B cell (primary cell): Measurements from ENCODE around the gene NPC2. TPM values are rescaled to one million over a fixed set of nuclear protein-coding genes. Genes with fewer than 3 reads are reported as not detected.

ENCODE experiments used
- ATAC-seq: fragments of 200-7000 bp; cut with Tn5 transposase; one replicate; pipeline ENCODE4 v1.10.0; 2021; ENCODE audit warnings: low read depth, mild to moderate bottlenecking, moderate number of reproducible peaks, moderate library complexity
- CTCF ChIA-PET: fragments of 350-600 bp; sonication (Branson Sonifier 250); formaldehyde crosslinking; loops from one replicate; lab custom pipeline; 2021; ENCODE audit warnings: antibody characterized with exemption, inconsistent platforms; lab: Charles Lee
- POLR2A ChIA-PET: fragments of 350-600 bp; sonication (Branson Sonifier 250); formaldehyde crosslinking; loops from one replicate; lab custom pipeline; 2021; ENCODE audit warnings: antibody characterized with exemption; lab: Charles Lee
- DNase-seq: peaks from one replicate; pipeline ENCODE4 v3.0.0; 2013
- H2AFZ ChIP-seq: 2 replicates; pipeline ENCODE4 v1.6.1; 2012; ENCODE audit warnings: mild to moderate bottlenecking, low read depth, low read length; ENCODE audit not compliant: insufficient read depth, poor library complexity, severe bottlenecking
- H3K27ac ChIP-seq, 2 donors: 1 replicate in 1 of 2; 2 replicates in 1 of 2; pipeline ENCODE4 v1.5.1; 2012 to 2013; ENCODE audit warnings: low read length in 2 of 2, mild to moderate bottlenecking in 2 of 2, moderate library complexity in 1 of 2
- H3K27me3 ChIP-seq, 4 experiments: fragments of 200-600 bp in 1 of 4; sonication (generic) in 1 of 4; replicated peaks in 1 of 4; 1 replicate in 2 of 4; 2 replicates in 2 of 4; pipeline versions ENCODE4 v1.6.1 to v1.7.0; 2013 to 2016; ENCODE audit warnings: low read length in 3 of 4, mild to moderate bottlenecking in 2 of 4, mixed read lengths in 1 of 4, moderate library complexity in 1 of 4; ENCODE audit not compliant: insufficient read depth in 4 of 4, control insufficient read depth in 3 of 4; ENCODE audit errors: control extremely low read depth in 1 of 4
- H3K36me3 ChIP-seq, 2 experiments: replicated peaks in 1 of 2; 1 replicate in 1 of 2; 2 replicates in 1 of 2; pipeline versions ENCODE4 v1.6.1 to v1.7.1; 2013; ENCODE audit warnings: low read length in 1 of 2; ENCODE audit not compliant: insufficient read depth in 2 of 2, control insufficient read depth in 1 of 2; ENCODE audit errors: control extremely low read depth in 1 of 2, extremely low read depth in 1 of 2
- H3K4me1 ChIP-seq, 2 donors: fragments of 200-600 bp in 1 of 2; sonication (generic) in 1 of 2; 1 replicate in 1 of 2; 2 replicates in 1 of 2; pipeline versions ENCODE4 v1.5.1 to v1.6.1; 2013 to 2017; ENCODE audit warnings: low read length in 2 of 2; ENCODE audit not compliant: control insufficient read depth in 2 of 2, insufficient read depth in 2 of 2
- H3K4me2 ChIP-seq: replicated peaks from 2 replicates; pipeline ENCODE3; 2012; ENCODE audit warnings: mild to moderate bottlenecking, low read depth, low read length; ENCODE audit not compliant: poor library complexity, severe bottlenecking
- H3K4me3 ChIP-seq, 5 experiments: fragments of 200-600 bp in 1 of 5; sonication (generic) in 1 of 5; 1 replicate in 3 of 5; 2 replicates in 2 of 5; pipeline versions ENCODE4 v1.5.1 to v1.7.0; 2011 to 2016; ENCODE audit warnings: low read length in 4 of 5, mild to moderate bottlenecking in 4 of 5, low read depth in 2 of 5, control low read depth in 1 of 5, moderate library complexity in 1 of 5; ENCODE audit not compliant: insufficient read depth in 1 of 5; ENCODE audit errors: control extremely low read depth in 1 of 5, extremely low read depth in 1 of 5
- H3K79me2 ChIP-seq: fragments of 200-600 bp; sonication (generic); one replicate; pipeline ENCODE4 v1.6.0; 2016; ENCODE audit warnings: low read length; ENCODE audit not compliant: control insufficient read depth, insufficient read depth
- H3K9ac ChIP-seq: fragments of 200-600 bp; sonication (generic); 2 replicates; pipeline ENCODE4 v1.6.1; 2017; ENCODE audit warnings: mild to moderate bottlenecking, low read length, moderate library complexity
- H3K9me3 ChIP-seq, 3 donors: one replicate each; pipeline versions ENCODE4 v1.6.1 to v1.7.1; 2013; ENCODE audit warnings: low read length in 2 of 3; ENCODE audit not compliant: control insufficient read depth in 2 of 3, insufficient read depth in 1 of 3; ENCODE audit errors: control extremely low read depth in 1 of 3
- H4K20me1 ChIP-seq: 2 replicates; pipeline ENCODE4 v1.6.0; 2012; ENCODE audit warnings: mild to moderate bottlenecking, low read length; ENCODE audit not compliant: insufficient read depth, control insufficient read depth, poor library complexity, severe bottlenecking
- H3K27ac Mint-ChIP-seq: one replicate; pipeline ENCODE4 v1.8.0; 2021; ENCODE audit warnings: mixed read lengths
- H3K27me3 Mint-ChIP-seq: one replicate; pipeline ENCODE4 v1.8.0; 2021; ENCODE audit warnings: mixed read lengths
- H3K4me1 Mint-ChIP-seq: one replicate; pipeline ENCODE4 v1.8.0; 2021; ENCODE audit warnings: mixed read lengths
- H3K4me3 Mint-ChIP-seq: one replicate; pipeline ENCODE4 v1.8.0; 2021; ENCODE audit warnings: mixed read lengths
- H3K9me3 Mint-ChIP-seq: one replicate; pipeline ENCODE4 v1.8.0; 2022; ENCODE audit warnings: mixed read lengths; ENCODE audit not compliant: insufficient read depth
- CTCF ChIP-seq: fragments of 200-600 bp; IDR thresholded peaks from one replicate; pipeline ENCODE4 v1.8.0; 2022; ENCODE audit warnings: antibody characterized with exemption, mild to moderate bottlenecking
- EZH2 ChIP-seq: IDR thresholded peaks from 2 replicates; pipeline ENCODE4 v1.6.1; 2012; ENCODE audit warnings: borderline replicate concordance, low read depth, mild to moderate bottlenecking, moderate library complexity, low read length; ENCODE audit not compliant: insufficient read depth, poor library complexity, severe bottlenecking
- WGBS: methylation state at CpG from one replicate; pipeline ENCODE4 v1.1.5; 2013; ENCODE audit warnings: missing lambda C conversion rate; ENCODE audit not compliant: insufficient coverage; 5-methylcytosine and 5-hydroxymethylcytosine counted together
- intact Hi-C: fragments of 100-400 bp; cut with micrococcal nuclease; formaldehyde crosslinking; loops from one replicate; pipeline ENCODE4 v1.10.0; 2022
- polyA plus RNA-seq: library from polyadenylated mRNA; depleted of rRNA; stranded (reverse); fragments of >200 nt; gene quantifications from 2 replicates; pipeline ENCODE4 v1.2.3, GENCODE V29; 2012
- total RNA-seq, 2 donors: library from RNA; stranded (reverse); fragments of 120-200 nt in 1 of 2; gene quantifications; 1 replicate in 1 of 2; 2 replicates in 1 of 2; pipeline versions ENCODE4 v1.2.3 to v1.2.4, GENCODE V29; 2013 to 2022

The NPC2 gene
- total and polyA plus RNA-seq, 2 donors (not counting 1 experiment from before 2014, with no cell fraction given) = 93.8 to 154 TPM

- ChIA-PET POLR2A (no interaction called here), CTCF (no interaction called here)
- Mint-ChIP-seq H3K9me3 (no peaks in the 10 kb centered on the region), H3K4me3 (no peak overlapping the region), H3K4me1 (no peaks in the 10 kb centered on the region), H3K27me3 (peaks cover 14% of the 10 kb centered on the region), H3K27ac (no peak overlapping the region)
- Histone ChIP-seq H3K36me3 (no peaks in the 10 kb centered on the region), H3K9me3 (no peaks in the 10 kb centered on the region), H2AFZ (no peak overlapping the region), H3K4me1 (no peaks in the 10 kb centered on the region), H4K20me1 (no peaks in the 10 kb centered on the region), H3K4me3 (no peak overlapping the region), H3K4me2 (no peak overlapping the region), H3K27ac (no peak overlapping the region), H3K79me2 (no peaks in the 10 kb centered on the region), H3K27me3 (no peaks in the 10 kb centered on the region), H3K9ac (no peak overlapping the region)
- intact Hi-C loops = no loop called here
- TF ChIP-seq EZH2 (no peak), CTCF (no peak)
- ATAC-seq (no peak), DNase-seq (no peak)
- WGBS = 100% methylated on average over 1 of the region's 3 CpGs
Observed at GRCh38 chr14:74541225-74541624, 48.1 kb upstream of the NPC2 start.

- no peak overlapping the region for H3K9ac ChIP-seq
- CTCF ChIA-PET = no interaction called here
- no peaks in the 10 kb centered on the region for H3K9me3 ChIP-seq
- H2AFZ ChIP-seq = no peak overlapping the region
- ATAC-seq = no peak
- no peak overlapping the region for H3K4me3 ChIP-seq
- Mint-ChIP-seq H3K27me3 (peaks cover 9% of the 10 kb centered on the region), H3K27ac (no peak overlapping the region), H3K4me1 (no peaks in the 10 kb centered on the region), H3K4me3 (no peak overlapping the region), H3K9me3 (no peaks in the 10 kb centered on the region)
- WGBS = 68% methylated on average over 3 of the region's 4 CpGs
- H3K4me1 ChIP-seq = no peaks in the 10 kb centered on the region
- TF ChIP-seq CTCF = no peak
- TF ChIP-seq EZH2 = no peak
- no peaks in the 10 kb centered on the region for H3K27me3 ChIP-seq
- H3K4me2 ChIP-seq = no peak overlapping the region
- H3K36me3 ChIP-seq = no peaks in the 10 kb centered on the region
- no peaks in the 10 kb centered on the region for H4K20me1 ChIP-seq
- intact Hi-C loops = no loop called here
- POLR2A ChIA-PET = no interaction called here
- no peak for DNase-seq
- H3K79me2 ChIP-seq = no peaks in the 10 kb centered on the region
- no peak overlapping the region for H3K27ac ChIP-seq
Observed at GRCh38 chr14:74539503-74539902, 46.4 kb upstream of the NPC2 start.
